Measurements from ENCODE around the gene LRRC8A. TPM values are rescaled to one million over a fixed set of nuclear protein-coding genes. Genes with fewer than 3 reads are reported as not detected.
A peak's percentile ranks its signal among the peaks of the same experiment; 100 is the strongest.

Gene LRRC8A
- polyA plus RNA-seq, 2 donors = 38.5 to 55.6 TPM

- no peaks in the 10 kb centered on the region for H3K9me3 ChIP-seq (ENCODE audit: control insufficient read depth in 2 of 2, insufficient read depth in 1 of 2, low read depth in 1 of 2, low read length in 1 of 2)
- WGBS, 2 donors = 70 to 78% methylated on average over 15 of the region's 15 CpGs
- no peak overlapping the region for H3K4me3 ChIP-seq (ENCODE audit: low read depth in 1 of 2, low read length in 2 of 2)
- no peaks in the 10 kb centered on the region for H3K27me3 ChIP-seq (ENCODE audit: control insufficient read depth in 1 of 2, insufficient read depth in 2 of 2, low read length in 2 of 2)
- H3K27ac ChIP-seq (ENCODE audit: low read depth in 2 of 2, low read length in 1 of 2) = peak overlapping the region; percentile 75 to 89
- H3K4me1 ChIP-seq (ENCODE audit: control insufficient read depth in 2 of 2, insufficient read depth in 2 of 2, low read length in 1 of 2) = peaks cover 11 to 42% of the 10 kb centered on the region in 2 donors
- H3K36me3 ChIP-seq (ENCODE audit: control insufficient read depth in 2 of 2, insufficient read depth in 2 of 2, low read length in 1 of 2) = peaks cover 12 to 24% of the 10 kb centered on the region in 2 donors
These were observed 3.9 kb downstream of the LRRC8A start for GRCh38 chr9:128885798-128886197.

GRCh38 chr9:128886211-128886891 lies 4.4 kb downstream of the LRRC8A start:
- Histone ChIP-seq H3K9me3 (ENCODE audit: control insufficient read depth in 2 of 2, insufficient read depth in 1 of 2, low read depth in 1 of 2, low read length in 1 of 2) (no peaks in the 10 kb centered on the region), H3K4me3 (ENCODE audit: low read depth in 1 of 2, low read length in 2 of 2) (no peak overlapping the region), H3K36me3 (ENCODE audit: control insufficient read depth in 2 of 2, insufficient read depth in 2 of 2, low read length in 1 of 2) (peaks cover 12 to 24% of the 10 kb centered on the region in 2 donors), H3K4me1 (ENCODE audit: control insufficient read depth in 2 of 2, insufficient read depth in 2 of 2, low read length in 1 of 2) (peaks cover 12 to 43% of the 10 kb centered on the region in 2 donors), H3K27me3 (ENCODE audit: control insufficient read depth in 1 of 2, insufficient read depth in 2 of 2, low read length in 2 of 2) (no peaks in the 10 kb centered on the region), H3K27ac (ENCODE audit: low read depth in 2 of 2, low read length in 1 of 2) (peak overlapping the region; percentile 75 to 89)
- WGBS, 2 donors = 55 to 59% methylated on average over 13 of the region's 13 CpGs

GRCh38 chr9:128887049-128887448 lies 5.1 kb downstream of the LRRC8A start:
- Histone ChIP-seq H3K36me3 (ENCODE audit: control insufficient read depth in 2 of 2, insufficient read depth in 2 of 2, low read length in 1 of 2) (peaks cover 12 to 24% of the 10 kb centered on the region in 2 donors), H3K27ac (ENCODE audit: low read depth in 2 of 2, low read length in 1 of 2) (peak overlapping the region in 1 of 2 donors; percentile 34), H3K27me3 (ENCODE audit: control insufficient read depth in 1 of 2, insufficient read depth in 2 of 2, low read length in 2 of 2) (no peaks in the 10 kb centered on the region), H3K9me3 (ENCODE audit: control insufficient read depth in 2 of 2, insufficient read depth in 1 of 2, low read depth in 1 of 2, low read length in 1 of 2) (no peaks in the 10 kb centered on the region), H3K4me1 (ENCODE audit: control insufficient read depth in 2 of 2, insufficient read depth in 2 of 2, low read length in 1 of 2) (peaks cover 17 to 49% of the 10 kb centered on the region in 2 donors), H3K4me3 (ENCODE audit: low read depth in 1 of 2, low read length in 2 of 2) (no peak overlapping the region)
- WGBS, 2 donors = 93 to 94% methylated on average over 3 of the region's 3 CpGs

- Histone ChIP-seq H3K4me3 (ENCODE audit: low read depth in 1 of 2, low read length in 2 of 2) (no peak overlapping the region), H3K4me1 (ENCODE audit: control insufficient read depth in 2 of 2, insufficient read depth in 2 of 2, low read length in 1 of 2) (peaks cover 23 to 55% of the 10 kb centered on the region in 2 donors), H3K36me3 (ENCODE audit: control insufficient read depth in 2 of 2, insufficient read depth in 2 of 2, low read length in 1 of 2) (peaks cover 12 to 24% of the 10 kb centered on the region in 2 donors)
These were observed 6.0 kb downstream of the LRRC8A start for GRCh38 chr9:128887914-128888350.

GRCh38 chr9:128891321-128892220 lies 9.6 kb downstream of the LRRC8A start:
- H3K9me3 ChIP-seq (ENCODE audit: control insufficient read depth in 2 of 2, insufficient read depth in 1 of 2, low read depth in 1 of 2, low read length in 1 of 2) = no peaks in the 10 kb centered on the region
- H3K27me3 ChIP-seq (ENCODE audit: control insufficient read depth in 1 of 2, insufficient read depth in 2 of 2, low read length in 2 of 2) = no peaks in the 10 kb centered on the region
- peak overlapping the region; percentile 98 to 99 for H3K27ac ChIP-seq (ENCODE audit: low read depth in 2 of 2, low read length in 1 of 2)
- no peak overlapping the region for H3K4me3 ChIP-seq (ENCODE audit: low read depth in 1 of 2, low read length in 2 of 2)
- H3K36me3 ChIP-seq (ENCODE audit: control insufficient read depth in 2 of 2, insufficient read depth in 2 of 2, low read length in 1 of 2) = peaks cover 8 to 27% of the 10 kb centered on the region in 2 donors
- peaks cover 16 to 39% of the 10 kb centered on the region in 2 donors for H3K4me1 ChIP-seq (ENCODE audit: control insufficient read depth in 2 of 2, insufficient read depth in 2 of 2, low read length in 1 of 2)
- WGBS, 2 donors = 43 to 61% methylated on average over 15 of the region's 15 CpGs

More at GRCh38 chr9:128887914-128888350, 6.0 kb downstream of the LRRC8A start:
- Histone ChIP-seq H3K9me3 (ENCODE audit: control insufficient read depth in 2 of 2, insufficient read depth in 1 of 2, low read depth in 1 of 2, low read length in 1 of 2) (no peaks in the 10 kb centered on the region), H3K27ac (ENCODE audit: low read depth in 2 of 2, low read length in 1 of 2) (peak overlapping the region; percentile 62 to 64), H3K27me3 (ENCODE audit: control insufficient read depth in 1 of 2, insufficient read depth in 2 of 2, low read length in 2 of 2) (no peaks in the 10 kb centered on the region)
- WGBS, 2 donors = 34 to 38% methylated on average over 9 of the region's 9 CpGs

GRCh38 chr9:128892221-128892921 lies 10.4 kb downstream of the LRRC8A start:
- H3K36me3 ChIP-seq (ENCODE audit: control insufficient read depth in 2 of 2, insufficient read depth in 2 of 2, low read length in 1 of 2) = peaks cover 8 to 25% of the 10 kb centered on the region in 2 donors

GRCh38 chr9:128893354-128893753 lies 11.4 kb downstream of the LRRC8A start:
- Histone ChIP-seq H3K9me3 (ENCODE audit: control insufficient read depth in 2 of 2, insufficient read depth in 1 of 2, low read depth in 1 of 2, low read length in 1 of 2) (no peaks in the 10 kb centered on the region), H3K4me3 (ENCODE audit: low read depth in 1 of 2, low read length in 2 of 2) (no peak overlapping the region), H3K4me1 (ENCODE audit: control insufficient read depth in 2 of 2, insufficient read depth in 2 of 2, low read length in 1 of 2) (peaks cover 16 to 35% of the 10 kb centered on the region in 2 donors), H3K27me3 (ENCODE audit: control insufficient read depth in 1 of 2, insufficient read depth in 2 of 2, low read length in 2 of 2) (no peaks in the 10 kb centered on the region), H3K27ac (ENCODE audit: low read depth in 2 of 2, low read length in 1 of 2) (peak overlapping the region; percentile 98 to 99), H3K36me3 (ENCODE audit: control insufficient read depth in 2 of 2, insufficient read depth in 2 of 2, low read length in 1 of 2) (peaks cover 7 to 20% of the 10 kb centered on the region in 2 donors)
- 68 to 72% methylated on average over 8 of the region's 8 CpGs for WGBS, 2 donors

More at GRCh38 chr9:128892221-128892921, 10.4 kb downstream of the LRRC8A start:
- Histone ChIP-seq H3K9me3 (ENCODE audit: control insufficient read depth in 2 of 2, insufficient read depth in 1 of 2, low read depth in 1 of 2, low read length in 1 of 2) (no peaks in the 10 kb centered on the region), H3K4me1 (ENCODE audit: control insufficient read depth in 2 of 2, insufficient read depth in 2 of 2, low read length in 1 of 2) (peaks cover 16 to 39% of the 10 kb centered on the region in 2 donors), H3K4me3 (ENCODE audit: low read depth in 1 of 2, low read length in 2 of 2) (peak overlapping the region in 1 of 2 donors; percentile 5), H3K27ac (ENCODE audit: low read depth in 2 of 2, low read length in 1 of 2) (peak overlapping the region; percentile 98 to 99), H3K27me3 (ENCODE audit: control insufficient read depth in 1 of 2, insufficient read depth in 2 of 2, low read length in 2 of 2) (no peaks in the 10 kb centered on the region)
- WGBS, 2 donors = 24 to 47% methylated on average over 16 to 17 of the region's 17 CpGs

- 76 to 83% methylated on average over 2 of the region's 2 CpGs for WGBS, 2 donors
- Histone ChIP-seq H3K4me3 (ENCODE audit: low read depth in 1 of 2, low read length in 2 of 2) (no peak overlapping the region), H3K27ac (ENCODE audit: low read depth in 2 of 2, low read length in 1 of 2) (peak overlapping the region in 1 of 2 donors; percentile 50), H3K4me1 (ENCODE audit: control insufficient read depth in 2 of 2, insufficient read depth in 2 of 2, low read length in 1 of 2) (peaks cover 25 to 36% of the 10 kb centered on the region in 2 donors), H3K27me3 (ENCODE audit: control insufficient read depth in 1 of 2, insufficient read depth in 2 of 2, low read length in 2 of 2) (no peaks in the 10 kb centered on the region), H3K9me3 (ENCODE audit: control insufficient read depth in 2 of 2, insufficient read depth in 1 of 2, low read depth in 1 of 2, low read length in 1 of 2) (no peaks in the 10 kb centered on the region), H3K36me3 (ENCODE audit: control insufficient read depth in 2 of 2, insufficient read depth in 2 of 2, low read length in 1 of 2) (peaks cover 4 to 11% of the 10 kb centered on the region in 2 donors)
These were observed 12.8 kb downstream of the LRRC8A start for GRCh38 chr9:128894764-128895163.

- H3K27ac ChIP-seq (ENCODE audit: low read depth in 2 of 2, low read length in 1 of 2) = peak overlapping the region; percentile 14 to 50
- peaks cover 22 to 37% of the 10 kb centered on the region in 2 donors for H3K4me1 ChIP-seq (ENCODE audit: control insufficient read depth in 2 of 2, insufficient read depth in 2 of 2, low read length in 1 of 2)
- H3K27me3 ChIP-seq (ENCODE audit: control insufficient read depth in 1 of 2, insufficient read depth in 2 of 2, low read length in 2 of 2) = no peaks in the 10 kb centered on the region
- no peaks in the 10 kb centered on the region for H3K9me3 ChIP-seq (ENCODE audit: control insufficient read depth in 2 of 2, insufficient read depth in 1 of 2, low read depth in 1 of 2, low read length in 1 of 2)
- no peak overlapping the region for H3K4me3 ChIP-seq (ENCODE audit: low read depth in 1 of 2, low read length in 2 of 2)
- peaks cover 4 to 9% of the 10 kb centered on the region in 2 donors for H3K36me3 ChIP-seq (ENCODE audit: control insufficient read depth in 2 of 2, insufficient read depth in 2 of 2, low read length in 1 of 2)
- WGBS, 2 donors = 56 to 80% methylated on average over 4 of the region's 4 CpGs
These were observed 13.6 kb downstream of the LRRC8A start for GRCh38 chr9:128895556-128895955.
